Esophagus squamous epithelium (tissue), 5 donors: ENCODE data around the gene OGA. TPM values are rescaled to one million over a fixed set of nuclear protein-coding genes. Genes with fewer than 3 reads are reported as not detected.

ENCODE experiments used
- DNase-seq: peaks from one replicate; lab custom pipeline; 2025; lab: John Stamatoyannopoulos, UW
- H3K27ac ChIP-seq, 4 donors: fragments of 200-600 bp; sonication (generic); one replicate each; pipeline ENCODE4 v1.5.1; 2016 to 2019; ENCODE audit warnings: mild to moderate bottlenecking in 1 of 4
- H3K27me3 ChIP-seq, 4 donors: fragments of 200-600 bp; sonication (generic); 1 replicate in 3 of 4; 2 replicates in 1 of 4; pipeline versions ENCODE4 v1.5.1 to v1.6.0; 2017 to 2021; ENCODE audit warnings: antibody characterized with exemption in 1 of 4
- H3K36me3 ChIP-seq, 3 donors: fragments of 200-600 bp; sonication (generic); one replicate each; pipeline ENCODE4 v1.5.1; 2016 to 2019
- H3K4me1 ChIP-seq, 3 donors: fragments of 200-600 bp; sonication (generic); one replicate each; pipeline ENCODE4 v1.5.1; 2017 to 2019
- H3K4me3 ChIP-seq, 4 donors: fragments of 200-600 bp; sonication (generic); 1 replicate in 3 of 4; 2 replicates in 1 of 4; pipeline ENCODE4 v1.5.1; 2016 to 2019; ENCODE audit warnings: mild to moderate bottlenecking in 2 of 4, moderate library complexity in 1 of 4
- H3K9me3 ChIP-seq, 3 donors: fragments of 200-600 bp; sonication (generic); one replicate each; pipeline ENCODE4 v1.5.1; 2016 to 2019
- POLR2A ChIP-seq, 4 donors: fragments of 450-650 bp; IDR thresholded peaks; one replicate each; pipeline ENCODE4 v1.6.1; 2017; ENCODE audit warnings: antibody characterized with exemption in 4 of 4, mild to moderate bottlenecking in 4 of 4, moderate library complexity in 3 of 4
- WGBS, 2 donors: methylation state at CpG; one replicate each; pipeline ENCODE4 v1.1.5; 2018; 5-methylcytosine and 5-hydroxymethylcytosine counted together
- intact Hi-C: fragments of 100-400 bp; cut with DNase I; formaldehyde crosslinking; loops from one replicate; pipeline ENCODE4 v1.15.0; 2022
- total RNA-seq, 4 donors: library from RNA; depleted of rRNA; stranded (reverse); fragments of >200 nt; gene quantifications; one replicate each; pipeline ENCODE4 v1.1.0, GENCODE V29; 2016
- TF ChIP-seq, protein P1 (sequence below), 6 experiments: fragments of 450-650 bp in 4 of 6; fragments of 200-600 bp in 2 of 6; sonication (generic) in 2 of 6; IDR thresholded peaks; one replicate each; pipeline ENCODE4 v1.5.1; 2016 to 2019; ENCODE audit warnings: antibody characterized with exemption in 6 of 6, mild to moderate bottlenecking in 4 of 6, moderate library complexity in 4 of 6
- donor health status: DM: yes; HTN: yes; CAD: no.

The OGA gene
- total RNA-seq, 4 donors from 2014 or later, result 44.2 to 121 (median 60.7) TPM

GRCh38 chr10:101785801-101786200, 32.4 kb downstream of the OGA start:
- DNase-seq, result no peak
- intact Hi-C loops, result no loop called here
- Histone ChIP-seq H3K27ac (no peak overlapping the region), H3K4me1 (peaks cover 23 to 42% (median 29%) of the 10 kb centered on the region in 3 donors), H3K27me3 (no peaks in the 10 kb centered on the region), H3K36me3 (peaks cover 0 to 70% (median 34%) of the 10 kb centered on the region in 3 donors), H3K9me3 (no peaks in the 10 kb centered on the region), H3K4me3 (no peak overlapping the region)
- WGBS, 2 donors, result 78 to 87% methylated on average over 2 of the region's 2 CpGs
- TF ChIP-seq, protein P1, sequence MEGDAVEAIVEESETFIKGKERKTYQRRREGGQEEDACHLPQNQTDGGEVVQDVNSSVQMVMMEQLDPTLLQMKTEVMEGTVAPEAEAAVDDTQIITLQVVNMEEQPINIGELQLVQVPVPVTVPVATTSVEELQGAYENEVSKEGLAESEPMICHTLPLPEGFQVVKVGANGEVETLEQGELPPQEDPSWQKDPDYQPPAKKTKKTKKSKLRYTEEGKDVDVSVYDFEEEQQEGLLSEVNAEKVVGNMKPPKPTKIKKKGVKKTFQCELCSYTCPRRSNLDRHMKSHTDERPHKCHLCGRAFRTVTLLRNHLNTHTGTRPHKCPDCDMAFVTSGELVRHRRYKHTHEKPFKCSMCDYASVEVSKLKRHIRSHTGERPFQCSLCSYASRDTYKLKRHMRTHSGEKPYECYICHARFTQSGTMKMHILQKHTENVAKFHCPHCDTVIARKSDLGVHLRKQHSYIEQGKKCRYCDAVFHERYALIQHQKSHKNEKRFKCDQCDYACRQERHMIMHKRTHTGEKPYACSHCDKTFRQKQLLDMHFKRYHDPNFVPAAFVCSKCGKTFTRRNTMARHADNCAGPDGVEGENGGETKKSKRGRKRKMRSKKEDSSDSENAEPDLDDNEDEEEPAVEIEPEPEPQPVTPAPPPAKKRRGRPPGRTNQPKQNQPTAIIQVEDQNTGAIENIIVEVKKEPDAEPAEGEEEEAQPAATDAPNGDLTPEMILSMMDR (IDR thresholded peaks at IDR 0.05), result no peak
- TF ChIP-seq POLR2A (IDR thresholded peaks at IDR 0.05), result no peak

GRCh38 chr10:101784558-101784957, 33.7 kb downstream of the OGA start:
- peaks cover 0 to 58% (median 26%) of the 10 kb centered on the region in 3 donors for H3K36me3 ChIP-seq
- no peak for DNase-seq
- 81 to 90% methylated on average over 2 of the region's 2 CpGs for WGBS, 2 donors
- TF ChIP-seq, protein P1 (IDR thresholded peaks at IDR 0.05), result no peak
- TF ChIP-seq POLR2A (IDR thresholded peaks at IDR 0.05), result no peak
- peaks cover 0 to 2% (median 0%) of the 10 kb centered on the region in 4 donors for H3K27me3 ChIP-seq
- no peaks in the 10 kb centered on the region for H3K9me3 ChIP-seq
- no peak overlapping the region for H3K4me3 ChIP-seq
- intact Hi-C loops, result no loop called here
- H3K27ac ChIP-seq, result no peak overlapping the region
- peaks cover 31 to 54% (median 40%) of the 10 kb centered on the region in 3 donors for H3K4me1 ChIP-seq

- intact Hi-C loops, result no loop called here
- WGBS, 2 donors, result 30 to 38% methylated on average over 10 of the region's 10 CpGs
- no peaks in the 10 kb centered on the region for H3K9me3 ChIP-seq
- H3K27me3 ChIP-seq, result peaks cover 0 to 11% (median 0%) of the 10 kb centered on the region in 4 donors
- H3K27ac ChIP-seq, result peak overlapping the region; percentile 64 to 74 (median 72)
- H3K4me1 ChIP-seq, result peaks cover 36 to 62% (median 48%) of the 10 kb centered on the region in 3 donors
- peak overlapping the region; percentile 57 to 77 (median 76) for H3K4me3 ChIP-seq
- no peak for TF ChIP-seq POLR2A (IDR thresholded peaks at IDR 0.05)
- TF ChIP-seq, protein P1 (IDR thresholded peaks at IDR 0.05), result no peak
- peaks cover 0 to 49% (median 19%) of the 10 kb centered on the region in 3 donors for H3K36me3 ChIP-seq
- no peak for DNase-seq
Observed at GRCh38 chr10:101783736-101784118, 34.5 kb downstream of the OGA start.

DNA sequence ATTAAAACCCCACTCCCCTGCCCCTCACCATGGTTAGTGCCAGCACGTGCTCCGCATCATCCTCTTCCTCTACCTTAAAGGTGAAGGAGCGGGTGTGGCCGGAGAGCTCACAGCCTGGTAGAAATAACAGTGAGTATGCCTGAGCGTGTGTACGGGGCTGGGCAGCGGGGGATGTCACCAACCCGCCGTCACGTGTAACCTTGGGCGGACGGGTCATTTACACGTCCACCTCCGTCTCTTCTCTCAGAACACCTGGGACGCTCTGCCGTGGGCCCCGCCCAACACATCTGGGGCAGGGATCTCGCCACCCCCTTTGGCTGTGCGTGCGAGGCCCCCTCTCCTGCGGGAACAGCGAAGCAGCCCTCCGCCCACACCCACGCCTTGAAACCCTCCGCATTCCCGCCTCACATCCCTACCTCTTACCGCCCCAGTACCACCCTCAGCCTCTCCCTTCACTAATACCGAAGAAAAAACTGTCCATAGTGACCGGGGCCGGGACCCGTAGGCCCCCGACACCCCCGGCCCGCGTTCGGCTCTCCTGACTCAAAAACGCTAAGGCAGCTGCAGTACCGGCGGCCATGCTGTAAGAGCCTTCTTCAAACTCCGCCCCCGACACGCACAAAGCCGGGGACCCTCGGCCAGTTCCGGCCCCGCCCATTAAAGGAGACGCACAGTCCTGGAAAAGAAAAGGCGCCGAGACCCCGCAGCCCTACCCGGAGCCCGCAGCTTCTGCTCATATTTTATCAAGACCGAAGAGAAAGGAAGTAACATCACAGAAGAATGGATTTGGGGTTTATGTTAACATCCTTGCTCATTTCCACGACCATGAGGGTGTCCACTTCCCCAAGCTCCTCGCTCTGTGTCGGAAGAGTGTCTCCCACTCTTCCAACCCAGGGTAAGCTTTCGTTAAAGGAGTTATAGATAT, 35.2 kb downstream of the OGA start, which contains the start of gene NPM3:
NPM3 (minus strand) TSS at position 636 of the 925 bp plus-strand sequence; CDS start at position 580, 56 bp downstream.
- Histone ChIP-seq H3K36me3 (peaks cover 0 to 43% (median 14%) of the 10 kb centered on the region in 3 donors), H3K27ac (peak within 1 kb of the TSS; percentile 64 to 74 (median 72)), H3K9me3 (no peaks in the 10 kb centered on the region), H3K27me3 (peaks cover 0 to 17% (median 0%) of the 10 kb centered on the region in 4 donors), H3K4me1 (peaks cover 36 to 67% (median 51%) of the 10 kb centered on the region in 3 donors), H3K4me3 (peak within 1 kb of the TSS; percentile 57 to 77 (median 76))
- WGBS, 2 donors, result 0 to 2% methylated on average over 20 to 21 of the region's 57 CpGs
- peak in 1 of 4 donors; percentile 8 for TF ChIP-seq POLR2A (IDR thresholded peaks at IDR 0.05)
- TF ChIP-seq, protein P1 (IDR thresholded peaks at IDR 0.05), result no peak
- peak; percentile 34 for DNase-seq
- intact Hi-C loops, result no loop called here
